HG02623 (cell line): ENCODE results near the gene PHAF1.
A peak's percentile ranks its signal among the peaks of the same experiment; 100 is the strongest.

Experiments used
- ATAC-seq: cut with Tn5 transposase; IDR thresholded peaks from one replicate; pipeline ENCODE4 v1.9.1; 2021; ENCODE audit warnings: moderate library complexity; ENCODE audit not compliant: unreplicated experiment

The PHAF1 gene

DNA sequence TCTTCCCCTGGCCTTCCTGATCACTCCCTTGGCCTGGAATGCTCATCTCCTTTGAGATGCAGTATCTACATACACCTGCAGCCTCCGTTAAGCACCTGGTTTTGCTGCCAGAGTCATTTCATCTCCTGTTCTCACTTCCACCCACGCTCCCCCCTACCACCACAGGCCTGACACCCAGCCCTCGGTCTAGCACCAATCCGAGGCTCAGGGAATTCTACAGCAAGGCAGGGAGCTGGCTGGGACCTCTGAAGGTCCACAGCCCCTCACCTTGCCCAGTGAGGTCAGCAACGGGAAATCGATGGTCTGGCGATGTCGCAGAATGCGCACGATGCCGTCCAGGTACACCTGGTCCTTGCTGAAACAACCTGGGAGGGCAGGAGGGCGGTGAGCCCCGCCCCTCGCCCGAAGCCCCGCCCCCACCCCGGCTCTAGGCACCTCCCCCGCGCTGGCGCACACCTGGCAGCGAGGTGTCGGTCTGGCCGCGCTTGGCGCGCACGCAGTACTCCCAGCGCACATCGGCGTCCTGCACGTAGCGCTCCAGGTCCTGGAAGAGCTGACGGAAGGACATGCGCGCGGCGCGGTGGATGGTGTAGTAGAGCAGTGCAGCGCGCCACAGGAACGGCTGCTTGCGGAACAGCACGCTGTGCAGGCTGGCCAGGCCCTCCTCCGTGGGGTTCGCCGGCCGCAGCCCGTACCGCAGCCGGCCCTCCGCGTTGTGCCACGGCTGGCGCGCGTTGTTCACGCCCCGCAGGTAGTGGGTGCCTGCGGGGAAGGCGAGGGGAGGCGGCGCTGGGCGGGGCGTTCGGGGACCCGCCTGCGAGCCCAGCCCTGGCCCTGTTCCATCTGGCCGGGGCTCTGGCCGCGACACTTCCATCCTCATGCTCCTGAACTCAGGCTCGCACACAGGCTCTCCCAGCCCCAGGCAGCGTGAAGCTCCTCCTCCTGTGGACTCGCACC is 68.3 kb downstream of the PHAF1 start:
- ATAC-seq: no peak

DNA sequence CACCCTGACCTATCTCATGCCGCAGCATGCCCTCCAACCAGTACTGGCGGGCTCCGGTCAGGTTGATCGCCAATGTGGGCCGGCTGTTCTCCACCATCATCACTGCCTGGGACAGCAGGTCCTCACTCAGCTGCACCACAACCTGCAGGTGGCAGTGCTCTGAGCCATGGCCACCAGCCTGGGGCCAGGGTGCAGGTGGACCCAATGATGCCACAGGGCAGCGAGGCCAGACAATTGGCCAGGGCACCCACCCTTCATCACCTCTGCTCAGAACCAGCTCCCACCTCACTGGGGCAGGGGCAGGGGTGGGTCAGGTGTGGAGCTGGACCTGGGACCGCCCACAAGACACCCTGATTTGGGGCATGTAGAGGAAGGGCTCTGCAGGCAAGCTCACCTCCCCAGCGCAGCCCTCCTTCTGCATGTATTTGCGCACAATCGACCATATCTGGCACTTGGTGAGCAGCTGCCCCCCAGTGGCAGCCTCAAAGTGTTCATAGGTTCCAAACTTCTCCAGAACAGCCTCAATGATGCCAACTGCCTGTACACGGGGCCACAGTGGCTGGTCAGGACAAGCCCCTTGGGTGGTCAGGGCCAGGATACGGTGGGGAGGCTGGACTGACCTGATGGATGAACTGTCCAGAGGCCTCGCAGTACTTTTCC is 69.8 kb downstream of the PHAF1 start:
- no peak for ATAC-seq

DNA sequence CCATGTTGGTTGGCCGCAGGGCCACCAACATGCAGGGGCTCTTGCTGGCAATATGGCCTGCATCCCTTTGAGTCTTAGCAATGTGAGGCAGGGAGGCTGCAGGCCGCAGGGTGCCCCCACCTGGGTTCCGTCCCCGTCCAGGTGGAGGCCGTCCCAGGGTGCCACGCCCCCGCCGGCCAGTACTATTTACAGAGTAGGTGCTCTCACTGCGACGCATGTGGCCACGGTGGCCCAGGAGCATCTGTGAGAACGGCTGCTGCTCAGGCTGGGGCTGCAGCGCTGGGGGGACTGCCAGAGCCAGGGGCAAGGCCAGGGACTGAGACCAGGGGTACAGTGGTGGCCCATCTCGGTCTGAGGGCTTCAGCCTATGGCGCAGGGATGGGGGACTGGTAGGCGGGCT is 70.4 kb downstream of the PHAF1 start:
- ATAC-seq: no peak

DNA sequence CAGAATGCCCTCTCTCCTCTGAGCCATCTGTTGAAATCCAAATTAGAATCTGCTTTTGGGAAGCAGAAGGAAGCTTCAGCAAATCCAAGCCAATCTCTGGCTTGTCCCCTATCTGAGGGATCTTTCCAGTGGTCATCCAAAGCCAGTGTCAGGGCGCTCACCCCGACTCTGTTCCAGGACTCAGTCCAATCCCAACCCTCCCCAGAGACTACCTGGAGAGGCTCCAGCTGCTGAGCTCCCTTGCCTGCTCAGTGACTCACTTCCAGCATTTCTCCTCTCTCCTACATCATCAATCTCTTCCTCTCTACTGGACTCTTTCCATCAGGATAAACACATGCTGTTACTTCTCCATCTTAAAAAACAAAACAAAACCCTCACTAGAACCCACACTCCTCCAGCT is 71.6 kb downstream of the PHAF1 start:
- no peak for ATAC-seq

DNA sequence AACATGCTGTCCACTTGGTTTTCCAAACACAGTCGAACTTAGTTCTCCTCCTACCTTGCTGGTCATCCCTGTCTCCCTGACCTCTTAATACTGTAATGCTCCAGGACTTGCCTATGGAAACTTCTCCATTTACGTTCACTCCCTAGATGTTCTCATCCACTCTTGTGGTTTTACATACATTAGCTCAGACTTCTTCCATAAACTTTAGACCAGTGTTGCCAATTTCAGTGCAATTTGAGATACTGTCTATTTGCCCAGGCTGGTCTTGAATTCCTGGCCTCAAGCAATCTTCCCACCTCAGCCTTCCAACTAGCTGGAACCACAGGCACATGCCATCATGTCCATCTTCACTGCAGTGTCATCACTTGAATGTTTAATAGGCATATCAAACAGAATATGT is 72.5 kb downstream of the PHAF1 start:
- ATAC-seq: no peak

DNA sequence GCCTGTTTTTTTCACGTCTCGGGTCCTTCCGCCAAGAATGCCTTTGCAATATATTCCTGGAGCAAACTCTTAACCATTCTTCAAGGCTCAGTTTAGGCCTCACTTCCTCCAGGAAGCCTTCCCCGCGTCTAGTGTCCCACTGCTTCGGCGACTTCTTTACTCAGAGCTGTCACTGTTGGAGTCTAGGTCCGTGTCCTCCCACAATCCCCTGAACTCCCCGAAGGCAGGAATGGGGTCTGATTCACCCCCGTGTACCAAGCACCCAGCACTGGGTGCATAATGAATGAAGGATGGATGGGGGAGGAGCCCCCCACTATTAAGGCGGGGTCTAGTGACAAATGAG is 73.5 kb downstream of the PHAF1 start:
- no peak for ATAC-seq

DNA sequence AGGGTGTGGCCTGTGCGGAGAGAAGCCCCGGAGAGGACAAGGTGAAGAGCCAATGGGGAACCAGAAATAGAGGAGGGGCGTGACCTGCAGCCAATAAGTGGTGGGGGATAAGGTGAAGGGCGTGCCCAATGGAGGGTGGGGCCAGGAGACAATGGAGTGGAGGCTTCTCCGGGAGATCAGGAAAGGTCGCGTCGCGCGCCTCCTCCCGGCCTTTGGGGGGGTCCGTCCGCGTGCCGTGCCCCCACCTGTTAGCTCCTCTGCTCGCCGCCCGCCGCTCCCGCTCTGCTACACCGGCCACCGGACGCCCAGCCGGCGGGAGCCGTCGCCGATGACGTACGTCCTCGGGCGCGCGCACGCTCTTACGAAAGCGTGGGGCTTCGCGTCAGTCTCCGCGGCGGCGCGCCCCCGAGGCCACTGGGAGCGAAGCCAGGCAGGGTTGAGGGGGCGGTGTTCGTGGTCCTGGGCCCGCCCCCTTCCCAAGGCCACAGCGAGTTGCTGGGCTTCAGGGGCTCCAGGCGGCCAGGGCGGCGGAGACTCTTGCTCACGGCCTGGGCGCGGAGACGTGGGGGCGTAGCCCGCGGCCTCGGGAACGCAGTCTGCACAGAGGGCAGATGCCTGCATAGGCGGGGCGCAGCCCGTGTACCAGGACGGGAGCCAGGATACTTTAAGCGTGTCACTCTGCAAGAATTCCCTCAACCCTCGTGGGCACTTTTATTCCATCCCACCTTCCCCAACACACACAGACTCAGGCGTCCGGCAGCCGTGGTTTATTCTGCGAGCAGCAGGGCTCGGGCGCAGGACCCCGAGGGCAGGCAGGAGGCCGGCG is 74.1 kb downstream of the PHAF1 start, which contains the start of gene MATCAP1:
Gene MATCAP1, minus strand, starts transcription at position 337 of the 826 bp plus-strand sequence. CDS start 3,353 bp downstream, outside the sequence.
- peak; percentile 84 for ATAC-seq

DNA sequence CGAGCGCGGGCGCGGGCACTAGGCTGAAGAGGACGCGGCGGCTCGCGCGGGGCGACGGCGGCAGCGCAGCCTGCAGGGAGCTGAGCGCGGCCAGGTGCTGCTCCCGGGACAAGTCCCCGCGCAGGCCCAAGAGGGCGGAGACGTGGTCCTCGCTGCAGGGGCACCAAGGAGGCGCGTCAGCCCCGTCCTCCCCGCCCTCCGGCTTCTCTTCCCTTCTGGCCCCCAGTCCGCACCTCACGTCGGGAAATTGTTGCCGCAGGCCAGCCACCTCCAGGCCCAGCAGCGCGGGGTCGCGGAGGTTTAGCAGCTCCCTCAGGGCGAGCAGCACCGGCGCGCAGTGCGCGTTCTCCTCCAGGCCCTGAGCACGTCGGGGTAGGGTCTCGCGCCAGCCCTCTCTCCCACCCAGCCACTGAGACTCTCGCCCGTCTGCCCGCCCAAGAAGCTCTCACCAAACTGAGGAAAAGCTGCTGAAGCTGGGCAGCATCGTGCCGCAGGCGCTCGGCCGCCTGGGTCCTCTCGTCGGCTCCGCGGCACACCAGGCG is 74.8 kb downstream of the PHAF1 start:
- no peak for ATAC-seq

DNA sequence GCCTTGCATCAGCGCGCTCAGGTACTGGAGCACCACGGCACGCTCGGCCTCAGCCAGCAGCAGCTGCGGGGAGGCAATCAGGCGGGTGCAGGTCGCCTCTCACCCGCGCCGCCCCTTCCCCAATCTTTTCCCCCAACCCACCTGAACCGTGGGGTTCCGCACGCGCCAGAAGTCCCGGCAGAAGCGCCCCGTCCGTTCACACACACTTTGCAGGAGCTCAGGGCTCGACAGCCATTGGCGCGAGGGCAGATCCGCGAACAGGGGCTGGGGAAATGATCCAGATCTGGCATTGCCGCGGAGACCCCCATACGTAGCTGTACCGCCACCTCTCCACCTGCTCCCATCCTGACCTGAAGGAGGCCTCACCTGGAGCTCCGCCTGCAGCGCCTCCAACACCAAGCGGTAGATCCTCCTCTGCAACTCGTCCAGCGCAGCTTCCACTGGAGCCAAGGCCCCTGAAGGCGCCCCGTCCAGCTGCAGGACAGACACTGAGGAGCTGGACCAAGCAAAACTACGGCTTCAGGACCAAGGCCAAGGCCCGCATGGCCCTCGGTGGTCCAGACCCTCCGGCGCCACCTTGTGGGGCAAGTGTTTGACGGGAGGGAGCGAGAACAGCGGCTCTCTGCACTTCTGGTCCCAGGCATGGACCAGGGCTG is 75.4 kb downstream of the PHAF1 start:
- ATAC-seq: no peak

DNA sequence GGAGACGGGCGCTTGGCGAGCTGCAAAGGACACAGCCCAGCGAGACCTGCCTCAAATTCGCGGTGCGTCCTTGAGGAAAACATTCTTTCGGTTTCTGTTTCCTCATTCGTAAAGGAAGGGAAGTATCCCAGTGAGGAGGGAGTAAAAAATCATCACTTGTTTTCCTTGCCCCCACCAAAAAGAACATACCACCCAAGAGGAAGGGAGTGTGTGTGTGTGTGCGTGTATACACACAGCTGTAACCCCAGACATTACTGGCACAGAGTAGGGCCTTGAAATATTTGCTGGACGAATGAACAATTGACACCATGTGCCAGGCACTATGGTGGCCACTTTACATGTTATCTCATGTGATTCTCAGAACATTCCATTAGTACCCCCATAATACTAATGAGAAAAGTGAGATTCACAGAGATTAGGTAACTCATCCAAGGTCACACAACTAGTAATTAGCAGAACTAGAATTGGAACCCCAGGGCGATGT is 76.0 kb downstream of the PHAF1 start:
- no peak for ATAC-seq

DNA sequence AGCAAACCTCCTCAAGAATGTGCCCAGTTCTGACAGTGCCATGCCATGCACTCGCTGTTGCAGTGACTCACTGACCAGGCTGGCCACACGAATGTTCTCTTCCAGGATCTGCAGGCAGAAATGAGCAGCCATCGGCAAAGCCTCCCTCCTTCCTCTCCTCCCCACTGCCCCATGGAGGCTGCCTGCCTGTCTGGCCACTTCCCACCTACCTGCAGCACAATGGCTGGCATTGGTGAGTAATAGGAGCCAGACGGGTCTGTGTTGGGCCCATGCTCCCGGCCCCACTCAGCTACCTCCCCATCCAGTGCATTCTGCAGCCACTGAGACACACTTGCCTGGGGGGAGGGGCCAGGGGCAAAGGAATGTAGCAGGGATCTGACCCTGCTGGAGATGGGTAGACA is 76.8 kb downstream of the PHAF1 start:
- no peak for ATAC-seq

DNA sequence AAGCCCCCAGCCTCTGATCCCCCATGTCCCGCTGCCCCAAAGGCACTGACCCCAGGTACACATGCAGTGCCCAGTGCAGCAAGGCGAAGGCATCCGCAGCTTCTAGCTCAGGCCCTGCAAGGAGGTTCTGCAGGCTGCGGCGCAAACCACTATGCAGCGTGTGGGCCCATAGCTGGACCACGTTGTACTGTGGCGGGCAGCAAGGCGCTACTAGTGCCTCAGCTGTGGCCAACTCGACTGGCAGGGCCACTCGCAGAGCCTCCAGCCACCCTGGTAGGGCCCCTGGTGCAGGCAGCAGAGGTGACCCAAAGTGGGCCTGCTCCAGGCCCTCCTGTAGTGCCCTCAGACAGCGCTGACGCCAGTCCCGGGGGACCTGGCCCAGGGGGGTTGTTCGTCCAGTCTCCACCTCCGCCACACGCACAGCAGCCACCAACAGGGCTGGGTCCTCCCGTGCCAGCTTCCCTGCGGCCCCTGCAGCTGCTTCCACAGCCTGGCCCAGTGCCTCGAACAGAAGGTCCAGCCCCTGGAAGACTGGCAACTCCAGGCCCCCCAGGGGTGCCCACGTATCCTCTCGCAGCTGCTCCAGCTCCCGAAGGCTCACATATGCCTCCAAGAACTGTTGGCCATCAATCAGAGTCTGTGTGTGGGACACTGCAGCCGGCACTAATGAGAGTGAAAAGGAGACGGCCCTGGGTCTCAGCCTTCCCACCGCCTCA is 77.6 kb downstream of the PHAF1 start:
- ATAC-seq: no peak

DNA sequence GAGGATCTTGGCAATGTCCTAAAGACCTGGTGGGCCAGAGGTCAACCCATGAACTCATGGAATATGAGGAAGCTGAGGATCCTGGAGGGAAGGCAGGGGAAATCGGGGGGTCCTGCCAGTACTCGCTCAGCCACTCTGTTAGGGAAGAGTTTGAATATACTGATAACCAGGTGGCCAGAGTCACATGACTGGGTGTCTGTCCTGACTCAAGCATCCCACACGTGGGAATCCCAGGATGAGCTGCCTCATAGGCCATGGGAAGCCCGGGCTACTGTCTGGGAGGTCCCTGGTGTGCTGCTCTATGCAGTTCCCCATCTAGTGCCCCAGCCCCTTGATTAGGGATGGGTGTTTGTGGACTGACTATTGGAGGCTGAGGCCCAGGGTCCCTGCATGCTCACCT is 78.6 kb downstream of the PHAF1 start:
- ATAC-seq: no peak

DNA sequence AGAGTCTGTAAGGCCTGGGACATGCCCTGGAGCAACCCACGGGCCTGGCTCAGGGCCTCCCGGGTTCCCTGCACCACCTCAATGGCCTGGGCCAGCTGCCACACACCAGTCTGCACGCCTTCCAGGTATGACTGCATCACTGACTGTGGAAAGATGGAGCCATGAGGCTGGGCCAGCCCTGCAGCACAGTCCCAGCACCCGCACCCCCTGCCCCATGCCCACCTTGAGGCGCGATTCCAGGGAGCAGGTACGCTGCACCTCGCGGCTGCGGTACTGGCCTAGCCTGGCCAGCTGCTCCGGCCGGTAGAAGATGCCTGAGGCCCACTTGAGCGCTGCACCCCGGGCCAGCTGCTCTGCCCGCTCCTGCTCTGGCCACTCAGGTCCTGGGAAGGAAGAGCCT is 79.1 kb downstream of the PHAF1 start:
- no peak for ATAC-seq

DNA sequence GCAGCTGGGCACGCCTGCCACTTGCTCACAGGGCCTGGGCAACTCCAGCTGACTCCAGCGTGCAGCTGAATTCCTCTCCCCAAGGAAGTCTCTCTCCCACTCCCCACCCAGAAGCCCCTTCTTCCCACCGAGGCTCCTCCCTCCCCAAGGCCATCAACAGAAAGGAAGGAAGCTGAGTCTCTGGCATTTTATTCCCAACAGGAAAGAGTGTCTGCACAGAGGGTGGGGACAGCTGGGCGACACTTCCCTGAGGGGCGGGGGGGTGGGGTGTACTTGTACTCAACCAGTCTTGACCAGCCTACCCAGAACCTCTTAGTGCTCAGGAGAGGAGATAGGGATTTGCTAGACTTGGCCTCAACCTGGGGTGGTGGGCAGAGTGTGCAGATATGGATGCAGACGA is 80.3 kb downstream of the PHAF1 start, which contains the start of gene EXOC3L1:
Gene EXOC3L1, minus strand, starts transcription at position 96 of the 400 bp plus-strand sequence. CDS start 460 bp downstream, outside the sequence.
- ATAC-seq: no peak

DNA sequence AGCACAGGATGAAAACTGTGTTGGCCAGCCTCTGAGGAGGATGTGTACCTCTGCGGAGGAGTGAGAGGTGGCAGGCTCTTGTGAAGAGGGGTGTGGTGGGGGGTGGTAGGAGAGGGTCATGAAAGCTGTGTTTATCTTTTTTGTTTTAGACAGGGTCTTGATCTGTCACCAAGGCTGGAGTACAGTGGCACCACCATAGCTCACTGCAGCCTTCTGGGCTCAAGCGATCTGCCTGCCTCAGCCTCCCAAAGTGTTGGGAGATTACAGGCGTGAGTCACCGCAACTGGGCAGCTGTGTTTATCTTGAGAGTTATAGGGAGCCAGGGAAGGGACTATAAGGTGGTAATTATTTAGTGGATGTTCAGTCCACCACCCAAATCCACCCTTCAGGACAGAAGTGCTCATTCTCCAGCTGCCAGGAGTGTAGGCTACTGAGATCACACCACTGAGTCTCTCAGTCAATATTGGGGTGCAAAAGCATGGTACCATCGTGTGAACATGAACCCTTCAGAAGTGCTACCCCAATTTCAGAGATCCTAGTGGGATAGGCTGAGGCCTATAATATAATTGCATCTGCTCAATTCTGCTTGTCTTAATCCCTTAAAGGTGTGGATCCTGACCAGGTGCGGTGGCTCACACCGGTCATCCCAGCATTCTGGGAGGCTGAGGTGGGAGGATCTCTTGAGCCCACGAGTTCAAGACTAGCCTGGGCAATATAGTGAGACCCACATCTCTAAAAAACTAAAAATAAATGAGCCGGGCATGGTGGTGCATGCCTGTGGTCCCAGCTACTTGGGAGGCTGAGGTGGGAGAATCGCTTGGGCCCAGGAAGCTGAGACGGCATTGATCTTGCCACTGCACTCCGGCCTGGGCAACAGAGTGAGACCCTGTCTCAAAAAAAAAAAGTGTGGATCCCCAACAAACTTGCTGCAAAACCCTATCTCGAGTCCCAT is 81.0 kb downstream of the PHAF1 start:
- no peak for ATAC-seq

DNA sequence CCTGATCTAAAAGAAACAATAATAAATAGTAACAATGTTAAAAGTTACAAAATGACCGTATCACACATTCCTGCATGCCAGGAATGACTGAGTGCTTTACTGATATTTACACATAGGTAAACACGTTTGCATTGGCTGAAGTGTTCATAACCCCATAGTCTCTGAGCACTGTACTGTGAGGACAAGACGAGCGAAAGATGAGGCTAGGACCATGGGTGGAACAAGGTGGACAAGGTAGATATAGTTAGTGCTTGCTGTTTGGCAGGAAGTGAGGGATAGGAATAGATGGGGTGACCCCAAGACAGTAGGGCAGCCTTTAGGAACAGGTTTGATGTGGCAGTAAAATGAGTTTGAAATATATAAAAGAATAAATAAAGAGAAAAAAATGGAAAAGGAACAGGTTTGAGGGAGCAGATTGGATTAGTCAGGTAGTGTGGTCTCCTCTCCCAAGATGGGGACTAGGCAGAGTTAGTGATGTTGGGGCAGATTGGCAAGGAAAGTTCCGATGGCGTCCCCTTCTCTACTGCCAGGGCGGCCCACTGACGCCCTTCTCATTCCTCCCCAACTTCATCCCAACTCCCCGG is 81.8 kb downstream of the PHAF1 start:
- ATAC-seq: no peak

DNA sequence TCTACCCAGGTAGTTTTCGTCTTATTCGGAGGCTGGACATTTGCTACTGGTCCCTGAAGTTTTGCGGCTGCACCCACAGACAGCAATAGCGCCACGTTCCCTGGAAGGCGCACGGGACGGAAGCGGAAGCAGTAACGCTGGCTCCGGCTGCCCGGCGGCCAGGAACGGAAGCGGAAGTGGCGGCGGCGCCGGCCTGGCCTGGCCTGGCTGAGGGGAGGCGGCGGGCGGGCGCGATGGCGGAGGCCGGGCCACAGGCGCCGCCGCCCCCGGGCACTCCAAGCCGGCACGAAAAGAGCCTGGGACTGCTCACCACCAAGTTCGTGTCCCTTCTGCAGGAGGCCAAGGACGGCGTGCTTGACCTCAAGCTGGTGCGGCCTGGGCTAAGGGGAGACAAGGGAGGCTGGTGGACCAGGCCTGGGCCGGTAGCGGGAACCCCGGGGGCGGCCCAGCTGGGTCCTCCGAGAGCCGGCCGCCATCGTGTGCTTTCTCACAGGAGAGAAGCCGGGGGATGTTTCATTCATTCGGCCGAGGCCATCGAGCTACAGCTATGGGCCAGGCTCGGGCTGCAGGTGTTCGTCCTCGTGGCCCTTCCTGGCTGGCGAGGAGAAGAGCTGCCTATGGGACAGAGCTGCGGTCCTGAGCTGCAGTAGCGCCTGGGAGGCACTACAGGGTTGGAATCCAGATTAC is 82.4 kb downstream of the PHAF1 start, which contains the start of gene E2F4:
Gene E2F4, plus strand, starts transcription at position 161 of the 687 bp plus-strand sequence. Its CDS starts 73 bp downstream, at position 234.
- ATAC-seq: peak; percentile 80
